ENCODE data around the gene C2orf92.

The C2orf92 gene

GRCh38 chr2:97715951-97716694 is 46.6 kb downstream of the C2orf92 start:
- no peak for DNase-seq

- no peak for DNase-seq
Observed at GRCh38 chr2:97716695-97717612, 47.4 kb downstream of the C2orf92 start.

GRCh38 chr2:97717613-97717995 is 48.1 kb downstream of the C2orf92 start:
- no peak for DNase-seq

- no peak for DNase-seq
Observed at GRCh38 chr2:97718051-97718882, 48.8 kb downstream of the C2orf92 start.

- no peak for DNase-seq
Observed at GRCh38 chr2:97718942-97719341, 49.4 kb downstream of the C2orf92 start.

GRCh38 chr2:97719362-97720155 is 50.0 kb downstream of the C2orf92 start:
- DNase-seq: no peak

GRCh38 chr2:97720746-97721145 is 51.2 kb downstream of the C2orf92 start:
- no peak for DNase-seq

GRCh38 chr2:97722227-97722626 is 52.7 kb downstream of the C2orf92 start:
- DNase-seq: no peak

- no peak for DNase-seq
Observed at GRCh38 chr2:97723156-97724072, 53.9 kb downstream of the C2orf92 start.

GRCh38 chr2:97724073-97724410 is 54.5 kb downstream of the C2orf92 start:
- no peak for DNase-seq

- no peak for DNase-seq
Observed at GRCh38 chr2:97724501-97724900, 55.0 kb downstream of the C2orf92 start.

- no peak for DNase-seq
Observed at GRCh38 chr2:97724946-97725688, 55.6 kb downstream of the C2orf92 start.

GRCh38 chr2:97726261-97727064 is 57.0 kb downstream of the C2orf92 start:
- DNase-seq: no peak

- DNase-seq: no peak
Observed at GRCh38 chr2:97727296-97727695, 57.8 kb downstream of the C2orf92 start.

- DNase-seq: no peak
Observed at GRCh38 chr2:97728091-97728731, 58.7 kb downstream of the C2orf92 start.

- DNase-seq: no peak
Observed at GRCh38 chr2:97730245-97730644, 60.7 kb downstream of the C2orf92 start.

GRCh38 chr2:97731274-97732020 is 61.9 kb downstream of the C2orf92 start:
- DNase-seq: no peak

Measured in DMS79 treated with DMSO at 0.1 percent for 48 hours (cell line).